Sigmoid colon (tissue), 7 donors: ENCODE results near the gene TLE1. TPM values are rescaled to one million over a fixed set of nuclear protein-coding genes. Genes with fewer than 3 reads are reported as not detected.

Experiments used
- DNase-seq: peaks from one replicate; pipeline ENCODE4 v3.0.0-alpha.2; 2019
- H3K27ac ChIP-seq, 4 donors: fragments of 200-600 bp; sonication (generic); one replicate each; pipeline ENCODE4 v1.5.1; 2016 to 2019; ENCODE audit warnings: mild to moderate bottlenecking in 1 of 4
- H3K27me3 ChIP-seq, 3 donors: fragments of 200-600 bp; sonication (generic); one replicate each; pipeline ENCODE4 v1.5.1; 2019; ENCODE audit warnings: mild to moderate bottlenecking in 1 of 3
- H3K36me3 ChIP-seq, 4 donors: fragments of 200-600 bp; sonication (generic); one replicate each; pipeline ENCODE4 v1.5.1; 2016 to 2019
- H3K4me1 ChIP-seq, 4 donors: fragments of 200-600 bp; sonication (generic); one replicate each; pipeline ENCODE4 v1.5.1; 2017 to 2019
- H3K4me3 ChIP-seq, 4 donors: fragments of 200-600 bp; sonication (generic); one replicate each; pipeline ENCODE4 v1.5.1; 2017 to 2019; ENCODE audit warnings: mild to moderate bottlenecking in 2 of 4, moderate library complexity in 1 of 4
- H3K9me3 ChIP-seq, 4 donors: fragments of 200-600 bp in 3 of 4; sonication (generic) in 3 of 4; one replicate each; pipeline versions ENCODE4 v1.5.1 to v1.6.1; 2013 to 2019
- EP300 ChIP-seq, 4 donors: sonication (generic); formaldehyde crosslinking; IDR thresholded peaks; one replicate each; pipeline ENCODE4 v1.6.1; 2017; ENCODE audit warnings: antibody characterized with exemption in 4 of 4
- POLR2A ChIP-seq, 2 donors: fragments of 450-650 bp; IDR thresholded peaks; one replicate each; pipeline ENCODE4 v1.6.1; 2016; ENCODE audit warnings: antibody characterized with exemption in 2 of 2, mild to moderate bottlenecking in 2 of 2, moderate library complexity in 2 of 2
- POLR2AphosphoS5 ChIP-seq, 4 donors: sonication (generic); formaldehyde crosslinking; IDR thresholded peaks; one replicate each; pipeline ENCODE4 v1.6.1; 2017; ENCODE audit warnings: antibody characterized with exemption in 4 of 4
- WGBS, 2 donors: extraction: QIAGEN DNeasy Blood & Tissue Kit; methylation state at CpG; one replicate each; pipeline ENCODE4 v1.1.7; 2013; 5-methylcytosine and 5-hydroxymethylcytosine counted together
- intact Hi-C: fragments of 100-400 bp; cut with DNase I; formaldehyde crosslinking; loops from one replicate; pipeline ENCODE4 v1.15.1; 2023
- polyA plus RNA-seq, 3 donors: library from polyadenylated mRNA; stranded (reverse); fragments of 200-250 nt; gene quantifications; one replicate each; pipeline ENCODE4 v1.2.3, GENCODE V29; 2013
- total RNA-seq, 4 donors: library from RNA; depleted of rRNA; stranded (reverse); fragments of >200 nt; gene quantifications; one replicate each; pipeline ENCODE4 v1.1.0, GENCODE V29; 2016
- TF ChIP-seq, protein P1 (sequence below), 4 experiments: fragments of 450-650 bp in 3 of 4; fragments of 200-600 bp in 1 of 4; IDR thresholded peaks; one replicate each; pipeline ENCODE4 v1.5.1; 2016 to 2019; ENCODE audit warnings: antibody characterized with exemption in 4 of 4, mild to moderate bottlenecking in 3 of 4, moderate library complexity in 2 of 4
- donor health status: healthy with polysubstance abuse.
- donor health status: Bipolar disorder and iron deficiency.
- donor health status: healthy.

Gene TLE1
- total and polyA plus RNA-seq, 7 donors: 28.9 to 54.6 (median 45.7) TPM

DNA sequence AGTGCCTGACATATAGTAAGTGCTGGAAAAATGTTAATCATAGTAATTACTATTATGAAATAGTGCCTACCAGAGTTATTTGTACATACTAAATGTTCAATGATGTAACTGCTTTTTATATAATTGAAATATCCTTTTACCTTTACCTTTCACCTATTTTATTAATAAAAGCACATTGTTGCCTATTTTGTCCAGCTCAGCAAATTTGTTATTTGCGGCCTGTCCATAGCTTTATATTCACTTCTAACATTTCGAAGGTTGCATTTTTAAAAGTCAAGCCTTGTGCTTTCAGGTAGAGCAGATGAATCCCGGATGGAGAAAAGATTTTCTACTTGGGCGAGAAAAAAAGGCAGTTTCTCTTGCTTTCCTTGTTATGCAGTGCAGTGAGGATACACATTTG, 119.3 kb downstream of the TLE1 start:
- no peaks in the 10 kb centered on the region for H3K36me3 ChIP-seq
- DNase-seq: no peak
- no peak overlapping the region for H3K4me3 ChIP-seq
- H3K27me3 ChIP-seq: no peaks in the 10 kb centered on the region
- H3K9me3 ChIP-seq: no peaks in the 10 kb centered on the region
- H3K27ac ChIP-seq: no peak overlapping the region
- TF ChIP-seq, protein P1, sequence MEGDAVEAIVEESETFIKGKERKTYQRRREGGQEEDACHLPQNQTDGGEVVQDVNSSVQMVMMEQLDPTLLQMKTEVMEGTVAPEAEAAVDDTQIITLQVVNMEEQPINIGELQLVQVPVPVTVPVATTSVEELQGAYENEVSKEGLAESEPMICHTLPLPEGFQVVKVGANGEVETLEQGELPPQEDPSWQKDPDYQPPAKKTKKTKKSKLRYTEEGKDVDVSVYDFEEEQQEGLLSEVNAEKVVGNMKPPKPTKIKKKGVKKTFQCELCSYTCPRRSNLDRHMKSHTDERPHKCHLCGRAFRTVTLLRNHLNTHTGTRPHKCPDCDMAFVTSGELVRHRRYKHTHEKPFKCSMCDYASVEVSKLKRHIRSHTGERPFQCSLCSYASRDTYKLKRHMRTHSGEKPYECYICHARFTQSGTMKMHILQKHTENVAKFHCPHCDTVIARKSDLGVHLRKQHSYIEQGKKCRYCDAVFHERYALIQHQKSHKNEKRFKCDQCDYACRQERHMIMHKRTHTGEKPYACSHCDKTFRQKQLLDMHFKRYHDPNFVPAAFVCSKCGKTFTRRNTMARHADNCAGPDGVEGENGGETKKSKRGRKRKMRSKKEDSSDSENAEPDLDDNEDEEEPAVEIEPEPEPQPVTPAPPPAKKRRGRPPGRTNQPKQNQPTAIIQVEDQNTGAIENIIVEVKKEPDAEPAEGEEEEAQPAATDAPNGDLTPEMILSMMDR (IDR thresholded peaks at IDR 0.05): no peak
- TF ChIP-seq POLR2A (IDR thresholded peaks at IDR 0.05) (no peak), EP300 (IDR thresholded peaks at IDR 0.05) (no peak), POLR2AphosphoS5 (IDR thresholded peaks at IDR 0.05) (no peak)
- no peaks in the 10 kb centered on the region for H3K4me1 ChIP-seq
- intact Hi-C loops: no loop called here
- WGBS, 2 donors: 94 to 96% methylated on average over 4 of the region's 4 CpGs

DNA sequence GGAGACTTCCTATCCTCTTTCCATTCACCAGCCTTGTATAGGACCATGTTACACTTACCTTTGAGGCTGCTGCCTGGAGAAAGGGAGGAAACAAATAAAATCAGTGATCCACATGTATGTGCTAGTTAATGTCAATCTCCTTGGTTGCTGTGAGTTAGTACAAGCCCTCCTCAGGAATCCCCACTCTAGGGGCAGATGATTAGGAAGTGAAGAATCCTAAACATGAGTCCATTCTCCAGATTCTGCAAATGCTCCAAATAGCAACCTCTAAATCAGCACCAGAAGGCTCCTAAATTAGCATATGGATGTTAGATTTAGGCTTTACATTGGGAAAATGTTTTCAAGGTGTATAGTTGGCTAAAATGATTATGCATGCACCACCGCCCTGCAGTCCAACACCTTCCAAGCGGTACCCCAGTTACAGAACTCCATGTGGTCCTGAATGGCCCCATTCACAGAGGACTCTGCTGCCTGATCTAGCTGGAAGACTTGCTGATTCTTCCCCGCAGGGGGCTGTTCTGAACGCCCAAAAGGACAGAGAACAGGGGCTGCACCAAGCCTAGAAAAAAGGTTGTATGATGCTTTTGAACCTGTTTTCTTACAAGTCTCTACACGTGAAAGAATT, 123.2 kb downstream of the TLE1 start:
- intact Hi-C loops: no loop called here
- 95% methylated on average over 5 of the region's 5 CpGs for WGBS, 2 donors
- no peak for DNase-seq

DNA sequence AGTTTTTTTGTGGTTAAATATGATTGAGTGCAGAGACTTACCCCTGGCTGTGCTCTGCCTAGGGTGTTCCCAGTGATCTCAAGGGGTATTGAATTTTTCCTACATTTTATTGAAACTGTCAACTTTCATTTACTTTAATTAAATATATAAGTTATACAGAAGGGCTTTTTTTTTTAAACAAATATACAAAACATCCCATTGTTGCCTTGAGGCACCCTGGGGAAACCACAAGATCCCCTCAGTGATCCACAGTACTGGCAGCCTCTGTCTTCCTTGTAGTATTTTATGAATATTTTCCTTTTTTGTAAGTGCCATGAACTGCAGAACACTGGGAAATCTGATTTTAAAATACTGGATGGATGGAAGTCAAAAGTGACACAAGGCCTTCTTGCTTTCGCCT, 123.7 kb downstream of the TLE1 start:
- TF ChIP-seq, protein P1 (IDR thresholded peaks at IDR 0.05): no peak
- TF ChIP-seq POLR2AphosphoS5 (IDR thresholded peaks at IDR 0.05): no peak
- DNase-seq: no peak
- Histone ChIP-seq H3K9me3 (no peaks in the 10 kb centered on the region), H3K4me3 (no peak overlapping the region), H3K36me3 (no peaks in the 10 kb centered on the region), H3K27me3 (no peaks in the 10 kb centered on the region), H3K4me1 (no peaks in the 10 kb centered on the region), H3K27ac (no peak overlapping the region)
- intact Hi-C loops: no loop called here
- WGBS, 2 donors: 100% methylated on average over 1 of the region's 1 CpG

More for the DNA sequence above, 123.2 kb downstream of the TLE1 start:
- H3K36me3 ChIP-seq: no peaks in the 10 kb centered on the region
- no peak overlapping the region for H3K4me3 ChIP-seq
- TF ChIP-seq EP300 (IDR thresholded peaks at IDR 0.05) (no peak), POLR2A (IDR thresholded peaks at IDR 0.05) (no peak), POLR2AphosphoS5 (IDR thresholded peaks at IDR 0.05) (no peak)
- TF ChIP-seq, protein P1 (IDR thresholded peaks at IDR 0.05): no peak
- H3K27me3 ChIP-seq: no peaks in the 10 kb centered on the region
- H3K27ac ChIP-seq: no peak overlapping the region
- H3K9me3 ChIP-seq: no peaks in the 10 kb centered on the region
- H3K4me1 ChIP-seq: no peaks in the 10 kb centered on the region

DNA sequence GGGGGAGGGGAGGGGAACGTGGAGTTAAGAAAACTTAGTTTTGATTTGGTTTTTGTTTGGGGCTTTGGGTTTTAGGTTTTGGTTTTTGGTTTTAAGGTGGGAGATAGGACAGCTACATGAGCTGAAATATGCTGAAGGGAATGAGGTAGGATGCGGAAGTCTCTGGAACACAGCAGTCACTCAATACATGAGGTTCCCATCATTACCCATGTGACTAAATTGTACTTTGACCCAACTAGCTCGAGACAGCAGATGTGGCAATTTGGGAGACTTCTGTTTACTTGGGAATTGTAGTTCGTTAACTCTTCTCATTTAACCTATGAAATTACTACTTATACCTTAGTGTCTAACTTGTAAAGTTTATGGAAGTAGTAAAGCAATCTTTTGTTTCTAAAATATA, 124.2 kb downstream of the TLE1 start:
- Histone ChIP-seq H3K27ac (no peak overlapping the region), H3K4me3 (no peak overlapping the region), H3K27me3 (no peaks in the 10 kb centered on the region), H3K9me3 (no peaks in the 10 kb centered on the region), H3K4me1 (peaks cover 0 to 1% (median 0%) of the 10 kb centered on the region in 4 donors), H3K36me3 (no peaks in the 10 kb centered on the region)
- TF ChIP-seq POLR2A (IDR thresholded peaks at IDR 0.05) (no peak), POLR2AphosphoS5 (IDR thresholded peaks at IDR 0.05) (no peak), EP300 (IDR thresholded peaks at IDR 0.05) (no peak)
- TF ChIP-seq, protein P1 (IDR thresholded peaks at IDR 0.05): no peak
- intact Hi-C loops: no loop called here
- WGBS, 2 donors: 9 to 62% methylated on average over 4 of the region's 4 CpGs
- DNase-seq: no peak

DNA sequence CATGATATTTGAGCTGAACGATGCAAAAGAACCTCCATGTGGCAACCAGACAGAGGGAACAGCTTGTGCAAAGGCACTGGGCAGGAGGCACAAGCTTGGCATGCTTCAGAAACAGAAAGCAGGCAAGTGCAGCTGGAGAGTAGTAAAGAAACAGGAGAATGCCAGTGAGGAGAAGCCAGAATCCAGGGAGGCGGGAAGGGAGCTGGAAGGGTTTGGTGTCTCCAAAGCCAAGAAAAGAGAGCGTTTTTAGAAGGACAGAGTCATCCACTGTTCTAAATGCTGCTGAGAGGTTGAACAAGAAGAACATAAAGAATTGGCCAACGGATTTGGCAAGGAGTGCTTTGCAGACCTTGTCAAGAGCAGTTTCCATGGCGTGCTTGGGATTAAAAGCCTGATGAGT, 124.7 kb downstream of the TLE1 start:
- TF ChIP-seq EP300 (IDR thresholded peaks at IDR 0.05): no peak
- TF ChIP-seq, protein P1 (IDR thresholded peaks at IDR 0.05): no peak
- TF ChIP-seq POLR2AphosphoS5 (IDR thresholded peaks at IDR 0.05): no peak
- TF ChIP-seq POLR2A (IDR thresholded peaks at IDR 0.05): no peak
- no peaks in the 10 kb centered on the region for H3K9me3 ChIP-seq
- 74 to 88% methylated on average over 5 of the region's 5 CpGs for WGBS, 2 donors
- H3K4me1 ChIP-seq: peaks cover 0 to 6% (median 0%) of the 10 kb centered on the region in 4 donors
- intact Hi-C loops: no loop called here
- no peak overlapping the region for H3K4me3 ChIP-seq
- no peaks in the 10 kb centered on the region for H3K27me3 ChIP-seq
- DNase-seq: no peak
- H3K36me3 ChIP-seq: no peaks in the 10 kb centered on the region
- no peak overlapping the region for H3K27ac ChIP-seq
